Mesendoderm (in vitro differentiated cells): ENCODE data around the gene CEACAM1.

Experiments used
- DNase-seq: peaks from one replicate; pipeline ENCODE4 v3.0.0; 2013
- H2AK5ac ChIP-seq: 2 replicates; pipeline ENCODE4 v1.6.1; 2013; ENCODE audit warnings: low read length, inconsistent platforms
- H2BK120ac ChIP-seq: 2 replicates; pipeline ENCODE4 v1.6.1; 2013; ENCODE audit warnings: low read depth, mild to moderate bottlenecking, low read length, moderate library complexity, mixed read lengths
- H2BK15ac ChIP-seq: replicated peaks from 2 replicates; pipeline ENCODE4 v1.6.1; 2013; ENCODE audit warnings: low read depth, mild to moderate bottlenecking, moderate library complexity
- H2BK5ac ChIP-seq: 2 replicates; pipeline ENCODE4 v1.6.1; 2013; ENCODE audit warnings: low read length, inconsistent platforms
- H3K18ac ChIP-seq: 2 replicates; pipeline ENCODE4 v1.6.1; 2013; ENCODE audit warnings: mild to moderate bottlenecking, low read length, mixed read lengths
- H3K23ac ChIP-seq: one replicate; pipeline ENCODE4 v1.6.1; 2013; ENCODE audit warnings: low read length
- H3K27ac ChIP-seq: 2 replicates; pipeline ENCODE4 v1.5.1; 2013; ENCODE audit warnings: low read depth, mild to moderate bottlenecking, inconsistent platforms, low read length, moderate library complexity
- H3K27me3 ChIP-seq: 2 replicates; pipeline ENCODE4 v1.6.1; 2013; ENCODE audit warnings: low read length, control low read depth, mild to moderate bottlenecking, inconsistent platforms; ENCODE audit not compliant: insufficient read depth, poor library complexity
- H3K36me3 ChIP-seq: 2 replicates; pipeline ENCODE4 v1.6.1; 2013; ENCODE audit warnings: low read length, inconsistent platforms; ENCODE audit not compliant: control insufficient read depth, insufficient read depth
- H3K4ac ChIP-seq: one replicate; pipeline ENCODE4 v1.6.1; 2013; ENCODE audit warnings: low read depth, mild to moderate bottlenecking, low read length, moderate library complexity
- H3K4me1 ChIP-seq: 2 replicates; pipeline ENCODE4 v1.6.1; 2013; ENCODE audit warnings: low read depth, low read length, inconsistent platforms; ENCODE audit not compliant: control insufficient read depth
- H3K4me2 ChIP-seq: 2 replicates; pipeline ENCODE4 v1.6.1; 2013; ENCODE audit warnings: low read length
- H3K4me3 ChIP-seq: 2 replicates; pipeline ENCODE4 v1.5.1; 2013; ENCODE audit warnings: mild to moderate bottlenecking, low read length
- H3K56ac ChIP-seq: one replicate; pipeline ENCODE4 v1.6.1; 2013; ENCODE audit warnings: low read length
- H3K79me1 ChIP-seq: 2 replicates; pipeline ENCODE4 v1.6.1; 2013; ENCODE audit warnings: low read length, inconsistent platforms
- H3K79me2 ChIP-seq: 2 replicates; pipeline ENCODE4 v1.6.1; 2013; ENCODE audit warnings: mild to moderate bottlenecking, low read length; ENCODE audit not compliant: control insufficient read depth, insufficient read depth
- H3K9ac ChIP-seq: 2 replicates; pipeline ENCODE4 v1.6.1; 2013; ENCODE audit warnings: low read length, inconsistent platforms
- H4K5ac ChIP-seq: one replicate; pipeline ENCODE4 v1.6.1; 2013; ENCODE audit warnings: low read length
- H4K8ac ChIP-seq: one replicate; pipeline ENCODE4 v1.6.1; 2013; ENCODE audit warnings: low read depth, mild to moderate bottlenecking, control low read depth, low read length, moderate library complexity
- WGBS: extraction: QIAGEN DNeasy Blood & Tissue Kit; methylation state at CpG from one replicate; pipeline ENCODE4 v1.1.7; 2013; ENCODE audit warnings: low lambda C conversion rate, missing lambda C conversion rate; ENCODE audit not compliant: insufficient coverage; ENCODE audit errors: extremely low coverage; 5-methylcytosine and 5-hydroxymethylcytosine counted together

CEACAM1 gene

GRCh38 chr19:42472402-42473147 is 55.7 kb downstream of the CEACAM1 start:
- no peak for DNase-seq
- H4K8ac ChIP-seq, result no peak overlapping the region
- H2AK5ac ChIP-seq, result peak overlapping the region; percentile 97
- H2BK5ac ChIP-seq, result peak overlapping the region; percentile 73
- peak overlapping the region; percentile 29 for H2BK120ac ChIP-seq
- no peak overlapping the region for H3K9ac ChIP-seq
- H3K4me3 ChIP-seq, result no peak overlapping the region
- no peak overlapping the region for H3K23ac ChIP-seq
- no peaks in the 10 kb centered on the region for H3K79me2 ChIP-seq
- H3K79me1 ChIP-seq, result no peaks in the 10 kb centered on the region
- H4K5ac ChIP-seq, result peak overlapping the region; percentile 17
- H3K4me1 ChIP-seq, result peaks cover 13% of the 10 kb centered on the region
- H3K27me3 ChIP-seq, result no peaks in the 10 kb centered on the region
- H3K4ac ChIP-seq, result peak overlapping the region; percentile 72
- H3K18ac ChIP-seq, result peak overlapping the region; percentile 39
- no CpG with 5 or more reads among the region's 7 CpGs for WGBS
- H3K4me2 ChIP-seq, result no peak overlapping the region
- H2BK15ac ChIP-seq, result no peak overlapping the region
- H3K27ac ChIP-seq, result no peak overlapping the region
- no peaks in the 10 kb centered on the region for H3K36me3 ChIP-seq
- peak overlapping the region; percentile 70 for H3K56ac ChIP-seq

DNA sequence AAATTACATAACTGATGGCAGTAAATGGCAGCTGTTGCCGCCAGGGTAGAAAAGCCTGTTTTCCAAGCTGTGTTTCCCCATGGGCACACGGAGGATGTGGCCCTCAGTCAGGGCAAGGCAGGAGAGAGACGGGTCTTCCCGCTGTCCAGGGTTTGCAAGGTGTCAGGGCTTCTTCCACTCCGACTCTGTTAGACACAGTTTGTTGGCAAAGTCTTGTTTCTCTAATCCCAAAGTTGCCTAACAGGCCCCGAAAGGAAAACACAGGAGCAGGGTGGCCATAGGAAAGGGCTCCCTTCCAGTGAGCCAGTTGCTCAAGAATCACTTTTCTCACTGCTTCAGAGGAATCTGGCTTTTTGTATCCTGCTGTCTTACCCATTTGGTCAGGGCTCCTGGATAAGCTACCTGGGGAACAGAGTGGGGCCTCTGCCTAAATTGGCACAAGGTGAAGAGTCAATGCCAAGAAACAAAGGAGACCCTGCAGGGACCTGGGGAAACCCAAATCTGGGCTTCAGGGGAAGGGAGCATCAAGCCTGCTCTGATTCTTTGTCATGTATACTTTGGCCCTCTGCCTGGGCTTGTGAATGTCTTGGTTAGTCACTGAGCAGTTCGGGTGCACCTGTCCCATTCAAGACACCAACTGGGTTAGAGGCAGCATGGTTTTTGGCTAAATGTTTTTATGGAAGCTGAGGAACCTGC is 56.6 kb downstream of the CEACAM1 start:
- no peak overlapping the region for H2BK120ac ChIP-seq
- H3K36me3 ChIP-seq, result no peaks in the 10 kb centered on the region
- no peaks in the 10 kb centered on the region for H3K79me1 ChIP-seq
- H2AK5ac ChIP-seq, result no peak overlapping the region
- no peaks in the 10 kb centered on the region for H3K27me3 ChIP-seq
- H2BK5ac ChIP-seq, result no peak overlapping the region
- H3K4me2 ChIP-seq, result no peak overlapping the region
- peaks cover 13% of the 10 kb centered on the region for H3K4me1 ChIP-seq
- no peak overlapping the region for H3K4ac ChIP-seq
- no peak overlapping the region for H4K5ac ChIP-seq
- no peak overlapping the region for H4K8ac ChIP-seq
- DNase-seq, result no peak
- no peak overlapping the region for H3K18ac ChIP-seq
- H2BK15ac ChIP-seq, result no peak overlapping the region
- H3K23ac ChIP-seq, result no peak overlapping the region
- no peak overlapping the region for H3K9ac ChIP-seq
- no peak overlapping the region for H3K56ac ChIP-seq
- no CpG with 5 or more reads among the region's 7 CpGs for WGBS
- H3K4me3 ChIP-seq, result no peak overlapping the region
- no peaks in the 10 kb centered on the region for H3K79me2 ChIP-seq
- no peak overlapping the region for H3K27ac ChIP-seq

DNA sequence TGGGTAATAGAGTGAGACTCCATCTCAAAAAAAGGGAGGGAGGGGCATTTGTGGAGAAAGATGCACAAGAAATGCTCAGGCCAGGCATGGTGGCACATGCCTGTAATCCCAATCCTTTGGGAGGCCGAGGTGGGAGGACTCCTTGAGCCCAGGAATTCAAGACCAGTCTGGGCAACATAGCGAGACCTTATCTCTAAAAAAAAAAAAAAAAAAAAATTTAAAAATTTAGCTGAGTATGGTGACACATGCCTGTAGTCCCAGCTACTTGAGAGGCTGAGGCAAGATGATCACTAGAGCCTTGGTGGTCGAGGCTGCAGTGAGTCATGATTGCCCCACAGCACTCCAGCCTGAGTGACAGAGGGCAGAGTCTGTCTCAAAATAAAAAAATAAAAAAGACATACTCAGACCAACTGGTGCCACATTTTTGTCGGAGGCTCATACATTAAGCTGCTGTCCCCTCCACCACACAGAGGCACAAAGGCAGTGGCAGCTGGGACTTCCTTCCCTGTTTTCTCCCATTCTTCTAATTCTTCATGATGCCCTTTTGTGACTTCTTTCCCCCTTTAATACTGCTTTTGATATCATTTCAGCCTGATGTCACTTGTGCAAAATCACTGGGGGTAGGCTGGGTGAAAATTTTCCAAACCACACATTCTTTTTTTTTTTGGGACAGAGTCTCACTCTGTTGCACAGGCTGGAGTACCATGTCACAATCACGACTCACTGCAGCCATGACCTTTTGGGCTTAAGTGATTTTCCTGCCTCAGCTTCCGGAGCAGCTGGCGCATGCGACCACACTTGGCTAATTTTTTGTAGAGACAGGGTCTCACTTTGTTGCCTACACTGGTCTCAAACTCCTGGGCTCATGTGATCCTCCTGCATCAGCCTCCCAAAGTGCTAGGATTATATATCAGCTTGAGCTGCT is 58.7 kb downstream of the CEACAM1 start:
- Histone ChIP-seq H3K9ac (no peak overlapping the region), H2BK5ac (no peak overlapping the region), H3K27me3 (no peaks in the 10 kb centered on the region), H3K18ac (peak overlapping the region; percentile 31), H3K4ac (no peak overlapping the region), H3K4me3 (no peak overlapping the region), H2AK5ac (no peak overlapping the region), H3K56ac (peak overlapping the region; percentile 38), H2BK15ac (no peak overlapping the region), H3K79me1 (no peaks in the 10 kb centered on the region), H3K4me1 (peaks cover 5% of the 10 kb centered on the region), H3K4me2 (no peak overlapping the region), H3K23ac (no peak overlapping the region), H3K36me3 (no peaks in the 10 kb centered on the region), H2BK120ac (no peak overlapping the region), H3K27ac (no peak overlapping the region), H4K5ac (no peak overlapping the region), H4K8ac (no peak overlapping the region), H3K79me2 (no peaks in the 10 kb centered on the region)
- WGBS, result no CpG with 5 or more reads among the region's 8 CpGs
- no peak for DNase-seq

DNA sequence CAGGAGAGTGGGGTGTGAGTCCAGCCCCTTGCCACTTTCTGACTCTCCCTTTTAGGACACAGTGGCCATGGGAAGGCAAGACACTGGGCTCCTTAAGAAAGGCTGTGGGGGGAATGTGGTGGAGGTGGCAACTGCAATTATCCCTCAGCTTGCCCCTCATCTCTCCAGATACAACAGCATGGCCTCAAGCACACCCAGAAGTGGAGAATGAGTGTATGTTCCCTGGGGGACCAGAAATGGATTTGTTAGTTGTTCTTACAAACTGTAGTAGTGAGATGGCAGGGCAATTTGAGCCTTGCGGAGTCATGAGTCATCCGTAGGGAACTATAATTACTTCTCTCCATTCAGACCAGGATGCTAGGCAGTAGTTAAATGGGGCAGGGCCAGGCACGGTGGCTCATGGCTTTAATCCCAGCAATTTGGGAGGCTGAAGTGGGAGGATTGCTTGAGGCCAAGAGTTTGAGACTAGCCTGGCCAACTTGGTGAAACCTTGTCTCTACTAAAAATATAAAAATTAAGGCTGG is 59.9 kb downstream of the CEACAM1 start:
- H2BK15ac ChIP-seq, result no peak overlapping the region
- no peak overlapping the region for H3K4me2 ChIP-seq
- H3K4me1 ChIP-seq, result peaks cover 5% of the 10 kb centered on the region
- DNase-seq, result peak; percentile 63
- no peak overlapping the region for H2BK120ac ChIP-seq
- no peaks in the 10 kb centered on the region for H3K79me2 ChIP-seq
- no peak overlapping the region for H2AK5ac ChIP-seq
- H3K36me3 ChIP-seq, result no peaks in the 10 kb centered on the region
- peak overlapping the region; percentile 72 for H3K18ac ChIP-seq
- H4K8ac ChIP-seq, result no peak overlapping the region
- H3K56ac ChIP-seq, result peak overlapping the region; percentile 4
- H3K4ac ChIP-seq, result no peak overlapping the region
- H4K5ac ChIP-seq, result no peak overlapping the region
- no peak overlapping the region for H3K4me3 ChIP-seq
- H3K79me1 ChIP-seq, result no peaks in the 10 kb centered on the region
- H3K27ac ChIP-seq, result no peak overlapping the region
- no peak overlapping the region for H3K9ac ChIP-seq
- WGBS, result no CpG with 5 or more reads among the region's 3 CpGs
- no peaks in the 10 kb centered on the region for H3K27me3 ChIP-seq
- no peak overlapping the region for H3K23ac ChIP-seq
- H2BK5ac ChIP-seq, result no peak overlapping the region

GRCh38 chr19:42467183-42467760 is 61.0 kb downstream of the CEACAM1 start:
- Histone ChIP-seq H3K4ac (no peak overlapping the region), H3K36me3 (no peaks in the 10 kb centered on the region), H4K8ac (no peak overlapping the region), H3K79me1 (no peaks in the 10 kb centered on the region), H3K27me3 (no peaks in the 10 kb centered on the region), H3K23ac (no peak overlapping the region), H3K4me1 (peaks cover 2% of the 10 kb centered on the region), H4K5ac (peak overlapping the region; percentile 13), H3K56ac (no peak overlapping the region), H3K27ac (no peak overlapping the region), H2BK120ac (no peak overlapping the region), H2AK5ac (no peak overlapping the region), H2BK15ac (no peak overlapping the region), H3K18ac (no peak overlapping the region), H3K79me2 (no peaks in the 10 kb centered on the region), H3K9ac (no peak overlapping the region), H3K4me3 (no peak overlapping the region), H2BK5ac (no peak overlapping the region), H3K4me2 (no peak overlapping the region)
- no CpG with 5 or more reads among the region's 5 CpGs for WGBS
- DNase-seq, result no peak
